NCI-H128 (cell line): ENCODE measurements around the gene BICRA.
A peak's percentile ranks its signal among the peaks of the same experiment; 100 is the strongest.
"Not testable (repeated sequence)": the region's sequence is repeated elsewhere in the genome, so short reads cannot be mapped to it uniquely, and the experiment has no call there.

ENCODE experiments used
- DNase-seq: peaks from one replicate; lab custom pipeline; 2025; ENCODE audit not compliant: unreplicated experiment; lab: John Stamatoyannopoulos, UW

BICRA gene

GRCh38 chr19:47740866-47741519, 132.1 kb downstream of the BICRA start:
- DNase-seq: no peak

DNA sequence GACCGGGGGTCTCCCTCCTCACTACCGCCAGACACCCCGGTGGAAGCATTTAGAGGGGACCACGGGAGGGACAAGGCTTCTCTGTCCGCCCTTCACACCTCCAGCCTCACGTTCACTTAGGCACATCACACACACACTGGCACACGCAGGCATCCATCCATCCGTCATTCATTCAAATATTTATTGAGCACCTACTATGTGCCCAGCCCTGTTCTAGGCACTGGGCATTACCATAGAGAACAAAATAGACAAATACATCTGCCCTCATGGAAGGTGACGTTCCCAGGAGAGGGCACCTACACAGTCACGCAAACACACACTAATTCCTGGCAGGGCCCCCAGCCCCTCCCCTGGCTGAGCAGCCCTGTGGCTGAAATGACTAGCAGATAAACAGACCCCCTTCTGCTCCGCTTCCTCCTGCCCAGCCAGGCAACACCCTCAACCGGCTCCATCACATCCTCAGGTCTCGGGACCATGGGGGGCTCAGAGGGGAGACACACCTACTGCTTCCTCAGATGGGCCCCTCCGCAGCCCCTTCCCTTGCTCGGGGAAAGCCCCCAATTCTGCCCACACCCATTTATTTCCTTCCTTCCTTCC, 132.7 kb downstream of the BICRA start:
- no peak for DNase-seq

DNA sequence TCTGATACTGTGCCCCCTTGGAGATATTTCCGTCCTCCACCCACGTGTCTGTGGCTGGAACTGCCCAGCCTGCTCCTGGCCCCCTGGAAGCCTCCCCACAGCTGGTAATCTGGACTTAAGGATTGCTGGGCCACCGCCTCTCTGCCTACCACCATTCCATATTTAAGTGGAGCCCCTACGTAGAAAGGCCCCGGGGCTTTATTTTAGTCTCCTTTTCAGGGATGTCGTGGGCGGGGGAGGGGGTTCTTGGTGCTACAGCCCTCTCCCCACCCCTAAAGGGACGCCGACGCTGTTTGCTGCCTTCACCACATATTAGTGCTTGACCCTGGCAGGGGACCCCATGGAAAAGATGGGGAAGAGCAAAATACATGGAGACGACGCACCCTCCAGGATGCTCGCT, 133.7 kb downstream of the BICRA start:
- DNase-seq: no peak

DNA sequence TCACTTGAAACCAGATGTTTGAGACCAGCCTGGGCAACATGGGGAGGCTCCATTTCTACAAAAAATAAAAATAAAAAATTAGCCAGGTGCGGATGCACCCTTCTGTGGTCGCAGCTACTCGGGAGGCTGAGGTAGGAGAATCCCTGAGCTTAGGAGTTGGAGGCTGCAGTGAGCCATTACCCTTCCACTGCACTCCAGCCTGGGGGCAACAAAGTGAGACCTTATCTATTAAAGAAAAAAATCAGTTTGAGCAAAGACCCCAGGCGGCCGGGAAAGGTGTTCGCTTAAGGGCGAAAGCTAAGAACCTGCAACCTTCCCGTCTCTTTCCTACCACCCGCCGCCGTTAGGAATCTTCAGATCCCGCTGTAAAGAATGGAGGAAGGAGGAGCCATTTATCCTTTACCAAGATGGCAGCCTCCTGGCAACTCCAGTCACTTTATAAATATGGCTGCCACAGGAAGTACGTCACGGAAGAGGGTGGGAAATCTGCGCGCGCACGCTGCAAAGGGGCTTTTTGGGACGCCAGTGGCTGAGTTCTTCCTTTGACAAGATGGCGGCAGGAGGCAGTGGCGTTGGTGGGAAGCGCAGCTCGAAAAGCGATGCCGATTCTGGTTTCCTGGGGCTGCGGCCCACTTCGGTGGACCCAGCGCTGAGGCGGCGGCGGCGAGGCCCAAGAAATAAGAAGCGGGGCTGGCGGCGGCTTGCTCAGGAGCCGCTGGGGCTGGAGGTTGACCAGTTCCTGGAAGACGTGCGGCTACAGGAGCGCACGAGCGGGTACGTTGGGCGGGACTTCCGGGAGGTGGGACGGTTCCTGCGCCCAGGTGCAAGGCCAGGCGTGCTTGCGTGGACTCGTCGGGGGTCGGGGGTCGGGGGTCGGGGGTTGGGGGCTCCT, 136.3 kb downstream of the BICRA start, which contains the start of gene NOP53:
NOP53 (plus strand) TSS at position 537 of the 892 bp plus-strand sequence; CDS start at position 551, 14 bp downstream.
- peak; percentile 96 for DNase-seq

DNA sequence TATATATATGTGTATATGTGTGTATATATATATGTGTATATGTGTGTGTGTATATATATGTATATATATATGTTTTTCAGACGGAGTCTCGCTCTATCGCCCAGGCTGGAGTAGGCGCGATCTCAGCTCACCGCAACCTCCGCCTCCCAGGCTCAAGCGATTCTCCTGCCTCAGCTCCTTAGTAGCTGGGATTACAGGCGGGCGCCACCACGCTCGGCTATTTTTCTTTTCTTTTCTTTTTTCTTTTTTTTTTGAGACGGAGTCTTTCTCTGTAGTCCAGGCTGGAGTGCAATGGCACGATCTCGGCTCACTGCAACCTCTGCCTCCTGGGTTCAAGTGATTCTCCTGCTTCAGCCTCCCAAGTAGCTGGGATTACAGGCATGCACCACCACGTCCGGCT, 137.2 kb downstream of the BICRA start:
- DNase-seq: not testable (repeated sequence)

- DNase-seq: no peak
These were observed 140.4 kb downstream of the BICRA start for GRCh38 chr19:47749326-47749725.

GRCh38 chr19:47750752-47751151, 141.8 kb downstream of the BICRA start:
- no peak for DNase-seq

DNA sequence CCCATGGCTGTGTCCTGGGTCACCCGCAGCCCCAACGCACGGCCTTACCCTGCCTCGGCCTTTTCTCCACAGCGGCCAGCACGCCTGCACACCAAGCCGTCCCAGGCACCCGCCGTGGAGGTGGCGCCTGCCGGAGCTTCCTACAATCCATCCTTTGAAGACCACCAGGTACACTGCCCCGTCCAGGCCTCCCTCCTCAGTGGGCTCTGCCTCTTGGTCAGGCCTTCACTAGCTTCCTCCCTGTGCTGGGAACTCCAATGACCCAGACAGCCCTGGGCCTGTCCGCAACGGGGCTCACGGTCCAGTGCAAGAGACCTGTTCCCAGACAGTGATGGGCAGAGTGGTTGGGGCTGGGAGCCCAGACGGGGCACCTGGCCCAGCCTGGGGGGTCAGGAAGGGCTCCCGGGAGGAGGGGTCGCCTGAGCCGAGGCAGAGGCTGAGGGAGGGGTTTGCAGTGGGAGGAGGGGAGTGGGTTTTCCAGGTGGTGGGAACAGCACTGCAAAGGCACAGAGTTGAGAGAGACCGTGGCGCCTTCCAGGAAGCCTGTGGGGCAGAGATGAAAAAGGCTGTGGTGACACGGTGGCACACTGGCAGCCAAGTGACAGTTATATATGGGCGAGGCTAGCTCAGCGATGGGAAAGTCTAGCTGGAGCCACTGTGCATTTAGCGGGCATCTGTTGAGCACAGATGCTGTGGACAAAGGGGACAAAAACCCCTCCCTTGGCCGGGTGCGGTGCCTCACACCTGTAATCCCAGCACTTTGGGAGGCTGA, 143.7 kb downstream of the BICRA start:
- DNase-seq: no peak
